Measurements from ENCODE around the gene MAN1C1. TPM values are rescaled to one million over a fixed set of nuclear protein-coding genes. Genes with fewer than 3 reads are reported as not detected.

Gene MAN1C1
- total and polyA plus RNA-seq, 2 donors (not counting 1 experiment from before 2014, with no cell fraction given): 0.31 to 0.89 TPM

GRCh38 chr1:25716320-25716719, 99.7 kb downstream of the MAN1C1 start:
- TF ChIP-seq, protein P1, sequence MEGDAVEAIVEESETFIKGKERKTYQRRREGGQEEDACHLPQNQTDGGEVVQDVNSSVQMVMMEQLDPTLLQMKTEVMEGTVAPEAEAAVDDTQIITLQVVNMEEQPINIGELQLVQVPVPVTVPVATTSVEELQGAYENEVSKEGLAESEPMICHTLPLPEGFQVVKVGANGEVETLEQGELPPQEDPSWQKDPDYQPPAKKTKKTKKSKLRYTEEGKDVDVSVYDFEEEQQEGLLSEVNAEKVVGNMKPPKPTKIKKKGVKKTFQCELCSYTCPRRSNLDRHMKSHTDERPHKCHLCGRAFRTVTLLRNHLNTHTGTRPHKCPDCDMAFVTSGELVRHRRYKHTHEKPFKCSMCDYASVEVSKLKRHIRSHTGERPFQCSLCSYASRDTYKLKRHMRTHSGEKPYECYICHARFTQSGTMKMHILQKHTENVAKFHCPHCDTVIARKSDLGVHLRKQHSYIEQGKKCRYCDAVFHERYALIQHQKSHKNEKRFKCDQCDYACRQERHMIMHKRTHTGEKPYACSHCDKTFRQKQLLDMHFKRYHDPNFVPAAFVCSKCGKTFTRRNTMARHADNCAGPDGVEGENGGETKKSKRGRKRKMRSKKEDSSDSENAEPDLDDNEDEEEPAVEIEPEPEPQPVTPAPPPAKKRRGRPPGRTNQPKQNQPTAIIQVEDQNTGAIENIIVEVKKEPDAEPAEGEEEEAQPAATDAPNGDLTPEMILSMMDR (IDR thresholded peaks at IDR 0.05): no peak
- TF ChIP-seq EZH2 (IDR thresholded peaks at IDR 0.05; ENCODE audit: borderline replicate concordance, insufficient read depth, low read depth, low read length, poor library complexity, severe bottlenecking): no peak
- 92% methylated on average over 5 of the region's 5 CpGs for WGBS (ENCODE audit: insufficient coverage)
- Histone ChIP-seq H2AFZ (ENCODE audit: insufficient read depth, low read depth, low read length, poor library complexity, severe bottlenecking) (no peak overlapping the region), H3K27me3 (replicated peaks in 1 of 4; ENCODE audit: control extremely low read depth in 1 of 4, control insufficient read depth in 3 of 4, insufficient read depth in 4 of 4, low read length in 3 of 4) (no peaks in the 10 kb centered on the region), H3K4me1 (ENCODE audit: control insufficient read depth in 2 of 2, insufficient read depth in 2 of 2, low read length in 2 of 2) (peaks cover 0 to 4% of the 10 kb centered on the region in 2 donors), H4K20me1 (ENCODE audit: control insufficient read depth, insufficient read depth, low read length, poor library complexity, severe bottlenecking) (no peaks in the 10 kb centered on the region), H3K27ac (ENCODE audit: low read length in 2 of 2) (no peak overlapping the region), H3K79me2 (ENCODE audit: control insufficient read depth, insufficient read depth, low read length) (no peaks in the 10 kb centered on the region), H3K9me3 (ENCODE audit: control extremely low read depth in 1 of 3, control insufficient read depth in 2 of 3, insufficient read depth in 1 of 3, low read length in 2 of 3) (no peaks in the 10 kb centered on the region), H3K36me3 (replicated peaks in 1 of 2; ENCODE audit: control extremely low read depth in 1 of 2, control insufficient read depth in 1 of 2, extremely low read depth in 1 of 2, insufficient read depth in 2 of 2, low read length in 1 of 2) (no peaks in the 10 kb centered on the region), H3K4me2 (replicated peaks; ENCODE audit: low read depth, low read length, poor library complexity, severe bottlenecking) (no peak overlapping the region), H3K9ac (ENCODE audit: low read length) (no peak overlapping the region), H3K4me3 (ENCODE audit: control extremely low read depth in 1 of 5, extremely low read depth in 1 of 5, insufficient read depth in 1 of 5, low read depth in 2 of 5, low read length in 4 of 5) (no peak overlapping the region)
- intact Hi-C loops (cut with micrococcal nuclease): no loop called here
- no peak for ATAC-seq (ENCODE audit: low read depth)
- peaks cover 7% of the 10 kb centered on the region for H3K27me3 Mint-ChIP-seq
- peaks cover 3% of the 10 kb centered on the region for H3K9me3 Mint-ChIP-seq (ENCODE audit: insufficient read depth)
- H3K27ac Mint-ChIP-seq: no peak overlapping the region
- CTCF ChIA-PET: no interaction called here
- POLR2A ChIA-PET: no interaction called here
- no peak overlapping the region for H3K4me3 Mint-ChIP-seq
- peaks cover 8% of the 10 kb centered on the region for H3K4me1 Mint-ChIP-seq
- no peak for DNase-seq

DNA sequence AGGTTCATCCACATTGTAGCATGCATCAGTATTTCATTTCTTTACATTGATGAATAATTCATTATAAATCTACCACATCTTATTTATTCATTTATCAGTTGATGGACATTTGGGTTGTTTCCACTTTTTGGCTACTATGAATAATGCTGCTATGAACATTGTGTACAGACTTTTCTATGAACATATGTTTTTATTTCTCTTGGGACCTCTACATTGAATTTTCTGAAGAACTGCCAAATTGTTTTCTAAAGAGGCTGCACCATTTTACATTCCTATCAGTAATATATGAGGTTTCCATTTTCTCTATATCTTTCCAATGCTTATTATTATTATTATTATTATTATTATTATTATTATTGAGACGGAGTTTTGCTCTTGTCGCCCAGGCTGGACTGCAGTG, 102.1 kb downstream of the MAN1C1 start:
- no peak overlapping the region for H3K4me3 Mint-ChIP-seq
- H3K36me3 ChIP-seq (replicated peaks in 1 of 2; ENCODE audit: control extremely low read depth in 1 of 2, control insufficient read depth in 1 of 2, extremely low read depth in 1 of 2, insufficient read depth in 2 of 2, low read length in 1 of 2): no peaks in the 10 kb centered on the region
- TF ChIP-seq, protein P1 (IDR thresholded peaks at IDR 0.05): no peak
- no peak for TF ChIP-seq EZH2 (IDR thresholded peaks at IDR 0.05; ENCODE audit: borderline replicate concordance, insufficient read depth, low read depth, low read length, poor library complexity, severe bottlenecking)
- no peak overlapping the region for H3K27ac Mint-ChIP-seq
- no peaks in the 10 kb centered on the region for H3K79me2 ChIP-seq (ENCODE audit: control insufficient read depth, insufficient read depth, low read length)
- intact Hi-C loops (cut with micrococcal nuclease): no loop called here
- CTCF ChIA-PET: no interaction called here
- POLR2A ChIA-PET: no interaction called here
- H3K9me3 Mint-ChIP-seq (ENCODE audit: insufficient read depth): peaks cover 3% of the 10 kb centered on the region
- ATAC-seq (ENCODE audit: low read depth) (no peak), DNase-seq (no peak)
- peaks cover 19% of the 10 kb centered on the region for H3K27me3 Mint-ChIP-seq
- H3K27me3 ChIP-seq (replicated peaks in 1 of 4; ENCODE audit: control extremely low read depth in 1 of 4, control insufficient read depth in 3 of 4, insufficient read depth in 4 of 4, low read length in 3 of 4): peaks cover 0 to 4% (median 0%) of the 10 kb centered on the region in 4 experiments
- H3K4me1 Mint-ChIP-seq: no peaks in the 10 kb centered on the region
- no peak overlapping the region for H2AFZ ChIP-seq (ENCODE audit: insufficient read depth, low read depth, low read length, poor library complexity, severe bottlenecking)
- H3K27ac ChIP-seq (ENCODE audit: low read length in 2 of 2): no peak overlapping the region
- H3K4me1 ChIP-seq (ENCODE audit: control insufficient read depth in 2 of 2, insufficient read depth in 2 of 2, low read length in 2 of 2): no peaks in the 10 kb centered on the region
- no peaks in the 10 kb centered on the region for H3K9me3 ChIP-seq (ENCODE audit: control extremely low read depth in 1 of 3, control insufficient read depth in 2 of 3, insufficient read depth in 1 of 3, low read length in 2 of 3)
- H3K4me3 ChIP-seq (ENCODE audit: control extremely low read depth in 1 of 5, extremely low read depth in 1 of 5, insufficient read depth in 1 of 5, low read depth in 2 of 5, low read length in 4 of 5): no peak overlapping the region
- no peak overlapping the region for H3K9ac ChIP-seq (ENCODE audit: low read length)
- 100% methylated on average over 1 of the region's 2 CpGs for WGBS (ENCODE audit: insufficient coverage)
- H4K20me1 ChIP-seq (ENCODE audit: control insufficient read depth, insufficient read depth, low read length, poor library complexity, severe bottlenecking): no peaks in the 10 kb centered on the region
- H3K4me2 ChIP-seq (replicated peaks; ENCODE audit: low read depth, low read length, poor library complexity, severe bottlenecking): no peak overlapping the region
